HG02970 (cell line): ENCODE results near the gene SORL1-AS1.
"Not testable (repeated sequence)": the region's sequence is repeated elsewhere in the genome, so short reads cannot be mapped to it uniquely, and the experiment has no call there.

Experiments used
- ATAC-seq: cut with Tn5 transposase; IDR thresholded peaks from one replicate; pipeline ENCODE4 v1.9.1; 2021; ENCODE audit warnings: mild to moderate bottlenecking, moderate library complexity, moderate number of reproducible peaks; ENCODE audit not compliant: unreplicated experiment, low FRiP score

Gene SORL1-AS1

DNA sequence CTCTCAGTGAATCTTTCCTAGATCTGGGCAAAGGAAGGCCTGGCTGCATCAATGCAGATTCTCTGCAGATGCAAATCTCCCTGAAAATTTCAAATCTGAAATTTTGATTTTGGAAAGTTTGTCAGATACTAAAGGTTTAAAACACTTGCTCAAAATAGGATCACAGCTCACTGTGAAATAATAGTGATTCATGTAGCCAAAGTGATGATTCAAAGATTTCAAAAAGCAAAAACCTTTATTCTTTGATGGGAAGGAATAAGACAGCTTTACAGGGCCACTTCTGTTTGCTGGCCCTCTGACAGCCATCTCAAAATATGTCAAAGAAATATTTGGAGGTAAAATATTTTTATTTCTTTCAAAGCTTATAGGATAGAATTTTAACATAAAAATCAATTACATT lies 41.4 kb downstream of the SORL1-AS1 start:
- not testable (repeated sequence) for ATAC-seq

GRCh38 chr11:121410041-121410440 lies 42.7 kb downstream of the SORL1-AS1 start:
- ATAC-seq = not testable (repeated sequence)

GRCh38 chr11:121408830-121409229 lies 43.9 kb downstream of the SORL1-AS1 start:
- ATAC-seq = no peak

DNA sequence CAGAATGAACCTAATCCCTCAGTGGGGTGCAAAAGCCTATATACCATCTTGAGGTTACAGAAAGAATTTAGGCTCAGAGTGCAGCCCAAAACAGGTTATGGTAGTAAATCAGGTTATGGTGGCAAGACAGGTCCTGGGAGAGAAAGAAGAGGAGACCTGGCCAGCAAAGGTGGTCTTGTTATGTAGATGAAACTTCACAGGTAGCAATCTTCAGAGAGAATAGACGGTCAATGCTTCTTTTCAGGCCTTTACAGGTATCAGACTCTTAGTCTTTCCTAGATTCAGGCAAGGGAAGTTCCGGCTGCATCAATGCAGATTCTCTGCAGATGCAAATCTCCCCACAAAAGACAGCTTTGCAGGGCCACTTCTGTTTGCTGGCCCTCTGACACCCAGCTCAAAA lies 46.5 kb downstream of the SORL1-AS1 start:
- ATAC-seq = no peak

- ATAC-seq = no peak
Observed at GRCh38 chr11:121405646-121406045, 47.1 kb downstream of the SORL1-AS1 start.

- ATAC-seq = no peak
Observed at GRCh38 chr11:121394785-121395184, 58.0 kb downstream of the SORL1-AS1 start.

DNA sequence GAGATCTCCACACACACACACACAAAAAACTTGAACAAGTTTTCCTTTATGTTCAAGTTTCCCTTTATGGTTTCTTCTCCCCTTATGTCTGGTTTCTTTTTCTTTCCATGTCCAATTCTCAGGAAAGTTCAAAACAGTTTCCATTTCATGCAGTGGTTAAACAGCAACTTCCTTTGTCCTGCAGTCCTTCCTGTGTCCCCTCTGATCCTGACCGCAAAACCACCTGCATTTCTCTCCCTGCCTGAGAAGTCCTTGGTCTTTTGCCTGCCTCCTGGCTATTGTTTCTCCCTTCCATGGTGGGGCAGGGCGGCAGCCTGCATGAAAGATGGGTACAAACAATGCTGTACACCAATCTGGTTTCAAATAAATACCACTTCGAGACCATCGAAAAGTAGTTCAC lies 58.9 kb downstream of the SORL1-AS1 start:
- no peak for ATAC-seq

DNA sequence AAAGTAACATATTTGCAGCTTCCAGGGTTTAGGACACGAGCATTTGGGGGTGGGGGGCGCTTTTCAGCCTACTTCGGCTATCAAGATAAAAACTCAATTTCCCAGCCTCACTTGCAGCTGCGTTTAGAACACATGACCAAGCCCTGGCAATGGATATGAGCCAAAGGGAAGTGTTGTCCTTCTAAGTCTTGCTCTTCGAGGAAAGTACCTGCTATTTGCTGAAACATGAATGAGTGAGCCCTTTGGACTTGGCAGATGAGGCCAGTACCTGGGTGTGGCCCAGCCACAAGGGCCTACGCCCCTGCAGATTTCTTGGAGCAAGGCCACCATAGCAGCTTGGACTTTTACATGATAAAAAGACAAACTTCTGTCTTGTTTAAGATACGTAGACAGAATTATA lies 60.9 kb downstream of the SORL1-AS1 start:
- ATAC-seq = no peak

- ATAC-seq = no peak
Observed at GRCh38 chr11:121389651-121390050, 63.1 kb downstream of the SORL1-AS1 start.
